Activated CD8-positive, alpha-beta T cell treated with anti-CD3 and anti-CD28 coated beads, Interleukin-2, amount 10 ng/mL, durations not matched to agents 7 days and 5 days (primary cell): ENCODE results near the gene MDC1. TPM values are rescaled to one million over a fixed set of nuclear protein-coding genes. Genes with fewer than 3 reads are reported as not detected.

Experiments used
- ATAC-seq: fragments of 150-1000 bp; cut with Tn5 transposase; one replicate; pipeline ENCODE4 v1.10.0; 2021; ENCODE audit warnings: moderate library complexity
- CTCF ChIA-PET: fragments of 350-600 bp; sonication (Branson Sonifier 250); formaldehyde crosslinking; loops from one replicate; lab custom pipeline; 2021; ENCODE audit warnings: antibody characterized with exemption; lab: Charles Lee
- POLR2A ChIA-PET: fragments of 350-600 bp; sonication (Branson Sonifier 250); formaldehyde crosslinking; loops from one replicate; lab custom pipeline; 2021; ENCODE audit warnings: antibody characterized with exemption; lab: Charles Lee
- DNase-seq: peaks from one replicate; pipeline ENCODE4 v3.0.0-alpha.2; 2020
- H3K27ac Mint-ChIP-seq: one replicate; pipeline ENCODE4 v1.8.0; 2021; ENCODE audit warnings: mild to moderate bottlenecking, mixed read lengths
- H3K27me3 Mint-ChIP-seq: one replicate; pipeline ENCODE4 v1.8.0; 2021; ENCODE audit warnings: low read depth, mixed read lengths
- H3K36me3 Mint-ChIP-seq: one replicate; pipeline ENCODE4 v1.8.0; 2021; ENCODE audit warnings: low read depth, mixed read lengths
- H3K4me1 Mint-ChIP-seq: one replicate; pipeline ENCODE4 v1.8.0; 2021; ENCODE audit warnings: low read depth, mixed read lengths
- H3K4me3 Mint-ChIP-seq: one replicate; pipeline ENCODE4 v1.8.0; 2021; ENCODE audit warnings: mild to moderate bottlenecking, mixed read lengths
- H3K9me3 Mint-ChIP-seq: one replicate; pipeline ENCODE4 v1.8.0; 2022; ENCODE audit warnings: mixed read lengths; ENCODE audit not compliant: insufficient read depth
- total RNA-seq, 2 experiments: library from RNA; stranded (reverse); gene quantifications; one replicate each; pipeline ENCODE4 v1.2.3, GENCODE V29; 2021

MDC1 gene
- total RNA-seq, 2 experiments from 2014 or later, result 48.5 to 52.4 TPM

DNA sequence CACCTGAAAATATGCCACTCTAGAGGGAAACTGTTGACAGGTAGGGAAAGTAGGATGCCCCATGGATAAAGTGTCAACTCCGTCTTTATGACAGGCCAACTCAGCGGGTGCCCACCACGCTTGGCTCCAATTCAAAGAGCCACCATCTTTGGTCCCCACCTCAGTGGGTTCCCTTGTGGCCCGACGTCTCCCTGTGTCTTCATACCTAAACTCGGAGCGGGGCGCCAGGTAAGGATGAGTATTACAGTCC is 277 bp downstream of the MDC1 start:
- H3K4me1 Mint-ChIP-seq, result peaks cover 69% of the 10 kb centered on the region
- ChIA-PET CTCF (interaction anchor here (0.8 to 25.4 kb wide), 9 partner anchors 11 to 197 kb away, joined by 3 to 686 read pairs (median 3); partner anchors contain the start of gene DHX16), POLR2A (interaction anchor here (0.6 to 12.8 kb wide), 9 partner anchors 9 to 1019 kb away, joined by 3 to 343 read pairs (median 5); partner anchors contain the start of genes C6orf136, CLIC1, MRPS18B and NRM)
- H3K36me3 Mint-ChIP-seq, result peaks cover 69% of the 10 kb centered on the region
- peak overlapping the region; percentile 98 for H3K4me3 Mint-ChIP-seq
- no peaks in the 10 kb centered on the region for H3K27me3 Mint-ChIP-seq
- H3K9me3 Mint-ChIP-seq, result no peaks in the 10 kb centered on the region
- no peak for ATAC-seq
- H3K27ac Mint-ChIP-seq, result peak overlapping the region; percentile 100
- DNase-seq, result no peak

DNA sequence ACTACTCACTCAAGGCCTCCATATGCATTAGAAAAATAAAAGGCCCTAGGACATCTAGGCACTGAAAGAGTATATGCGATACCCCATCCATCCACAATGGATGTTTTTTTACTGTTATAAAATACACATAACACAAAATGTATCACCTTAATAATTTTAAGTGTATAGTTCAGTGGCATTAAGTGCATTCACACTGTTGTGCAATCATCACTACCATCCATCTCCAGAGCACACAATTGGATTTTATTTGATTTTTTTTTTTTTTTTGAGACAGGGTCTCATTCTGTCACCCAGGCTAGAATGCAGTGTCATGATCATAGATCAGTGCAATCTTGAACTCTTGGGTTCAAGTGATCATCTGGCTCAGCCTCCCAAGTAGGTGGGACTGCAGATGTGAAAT is 2.8 kb downstream of the MDC1 start:
- Mint-ChIP-seq H3K27ac (no peak overlapping the region), H3K9me3 (no peaks in the 10 kb centered on the region), H3K27me3 (no peaks in the 10 kb centered on the region), H3K36me3 (peaks cover 69% of the 10 kb centered on the region), H3K4me1 (peaks cover 78% of the 10 kb centered on the region), H3K4me3 (no peak overlapping the region)
- ChIA-PET CTCF (interaction anchor here (25.4 kb wide), 1 partner anchor 36 kb away, joined by 686 read pairs; the partner anchor contains the start of gene DHX16), POLR2A (interaction anchor here (3.9 kb wide), 1 partner anchor 31 kb away, joined by 45 read pairs; no protein-coding TSS in a partner anchor)
- no peak for DNase-seq
- no peak for ATAC-seq

DNA sequence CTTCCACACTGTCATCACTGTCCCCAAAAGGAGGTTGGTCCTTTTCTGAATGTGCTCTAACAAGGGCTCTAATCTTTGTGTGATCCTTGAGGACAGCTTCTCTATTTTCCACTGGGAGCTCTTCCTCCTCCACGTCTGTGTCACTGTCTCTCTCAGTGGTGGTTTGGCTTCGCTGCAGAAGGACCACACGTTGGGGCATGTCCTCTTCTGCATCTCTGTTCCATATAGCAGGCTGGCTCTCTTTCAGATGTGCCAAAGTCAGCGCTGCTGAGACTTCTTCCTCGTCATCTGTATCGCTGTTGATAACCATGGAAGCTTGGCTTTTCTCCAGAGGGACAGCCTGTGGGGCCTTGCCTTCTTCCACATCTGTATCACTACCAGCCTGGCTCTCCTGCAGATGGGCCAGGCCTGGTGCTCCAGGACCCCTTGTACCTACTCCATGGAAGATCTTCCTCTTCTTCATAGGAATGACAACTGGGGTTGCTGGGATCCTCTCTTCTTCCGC is 4.6 kb downstream of the MDC1 start:
- peak overlapping the region; percentile 63 for H3K4me3 Mint-ChIP-seq
- H3K27ac Mint-ChIP-seq, result peak overlapping the region; percentile 81

DNA sequence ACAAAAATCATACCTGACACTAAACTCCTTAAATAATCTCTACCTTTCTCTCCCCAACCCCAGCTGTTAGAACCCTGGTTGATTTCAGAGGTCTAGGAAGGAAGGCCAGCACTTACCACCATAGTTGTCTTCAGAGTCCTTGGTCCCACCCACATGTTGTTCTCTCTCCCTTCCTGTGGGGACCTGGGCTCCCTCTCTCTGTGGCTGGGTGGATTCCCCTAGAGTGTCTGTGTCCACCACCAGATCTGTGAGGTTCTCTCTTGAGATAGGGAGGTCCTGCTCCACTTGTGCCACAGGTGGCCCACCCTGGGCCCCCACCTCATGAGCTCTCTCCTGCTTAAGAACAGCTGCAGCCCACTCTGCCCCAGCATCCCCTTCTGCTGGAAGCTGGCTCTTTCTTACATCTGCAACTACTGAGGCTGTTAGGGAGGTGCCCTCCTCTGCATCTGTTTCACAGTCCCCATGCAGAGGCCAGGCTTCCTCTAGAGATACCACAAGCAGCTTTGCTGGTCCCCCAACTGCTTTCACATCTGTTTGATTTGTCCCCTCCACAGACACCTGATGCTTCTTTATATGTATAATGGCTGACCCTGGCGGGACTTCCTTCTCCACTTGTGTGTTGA is 5.2 kb downstream of the MDC1 start:
- ATAC-seq, result peak; percentile 83
- ChIA-PET CTCF (interaction anchor here (0.7 to 25.4 kb wide), 10 partner anchors 9 to 259 kb away, joined by 3 to 686 read pairs (median 4); partner anchors contain the start of genes DHX16 and NRM), POLR2A (interaction anchor here (0.7 to 3.9 kb wide), 14 partner anchors 9 to 220 kb away, joined by 3 to 45 read pairs (median 4); partner anchors contain the start of genes MRPS18B, NRM, PPP1R10 and TUBB)
- H3K27me3 Mint-ChIP-seq, result no peaks in the 10 kb centered on the region
- no peaks in the 10 kb centered on the region for H3K9me3 Mint-ChIP-seq
- H3K27ac Mint-ChIP-seq, result peak overlapping the region; percentile 81
- DNase-seq, result peak; percentile 57
- H3K4me3 Mint-ChIP-seq, result peak overlapping the region; percentile 63
- H3K36me3 Mint-ChIP-seq, result peaks cover 73% of the 10 kb centered on the region
- peaks cover 61% of the 10 kb centered on the region for H3K4me1 Mint-ChIP-seq

More for the DNA sequence above, 4.6 kb downstream of the MDC1 start:
- H3K27me3 Mint-ChIP-seq, result no peaks in the 10 kb centered on the region
- H3K4me1 Mint-ChIP-seq, result peaks cover 65% of the 10 kb centered on the region
- no peaks in the 10 kb centered on the region for H3K9me3 Mint-ChIP-seq
- peaks cover 71% of the 10 kb centered on the region for H3K36me3 Mint-ChIP-seq
- DNase-seq, result no peak
- ATAC-seq, result no peak
- CTCF ChIA-PET, result interaction anchor here (0.7 to 25.4 kb wide), 9 partner anchors 8 to 259 kb away, joined by 3 to 686 read pairs (median 4); partner anchors contain the start of gene DHX16
- POLR2A ChIA-PET, result interaction anchor here (0.7 to 3.9 kb wide), 13 partner anchors 8 to 145 kb away, joined by 3 to 45 read pairs (median 5); partner anchors contain the start of genes MRPS18B, NRM, PPP1R10 and TUBB

GRCh38 chr6:30709101-30709868 is 7.8 kb downstream of the MDC1 start:
- no peaks in the 10 kb centered on the region for H3K9me3 Mint-ChIP-seq
- ChIA-PET CTCF (interaction anchor here (0.9 to 25.4 kb wide), 2 partner anchors 15 to 31 kb away, joined by 3 to 686 read pairs; partner anchors contain the start of gene DHX16), POLR2A (interaction anchor here (0.8 to 1.2 kb wide), 3 partner anchors 10 to 92 kb away, joined by 3 to 4 read pairs (median 3); partner anchors contain the start of genes MRPS18B and NRM)
- peaks cover 68% of the 10 kb centered on the region for H3K36me3 Mint-ChIP-seq
- H3K27me3 Mint-ChIP-seq, result no peaks in the 10 kb centered on the region
- ATAC-seq (no peak), DNase-seq (no peak)
- H3K4me1 Mint-ChIP-seq, result peaks cover 39% of the 10 kb centered on the region
- H3K4me3 Mint-ChIP-seq, result no peak overlapping the region
- no peak overlapping the region for H3K27ac Mint-ChIP-seq

GRCh38 chr6:30707281-30707850 is 9.7 kb downstream of the MDC1 start:
- H3K4me1 Mint-ChIP-seq, result peaks cover 22% of the 10 kb centered on the region
- H3K36me3 Mint-ChIP-seq, result peaks cover 61% of the 10 kb centered on the region
- no peaks in the 10 kb centered on the region for H3K27me3 Mint-ChIP-seq
- no peaks in the 10 kb centered on the region for H3K9me3 Mint-ChIP-seq
- DNase-seq, result no peak
- ChIA-PET POLR2A (interaction anchor here (1.0 to 1.6 kb wide), 2 partner anchors 10 to 19 kb away, joined by 3 to 4 read pairs; partner anchors contain the start of gene MDC1), CTCF (interaction anchor here (1.0 to 1.9 kb wide), 2 partner anchors 24 to 29 kb away, joined by 3 to 6 read pairs; no protein-coding TSS in a partner anchor)
- ATAC-seq, result no peak
- H3K27ac Mint-ChIP-seq, result no peak overlapping the region
- no peak overlapping the region for H3K4me3 Mint-ChIP-seq

GRCh38 chr6:30705620-30706019 is 11.5 kb downstream of the MDC1 start:
- H3K4me1 Mint-ChIP-seq, result peaks cover 4% of the 10 kb centered on the region
- H3K4me3 Mint-ChIP-seq, result no peak overlapping the region
- DNase-seq (no peak), ATAC-seq (no peak)
- H3K9me3 Mint-ChIP-seq, result no peaks in the 10 kb centered on the region
- CTCF ChIA-PET, result interaction anchor here (1.3 to 2.8 kb wide), 3 partner anchors 17 to 27 kb away, joined by 6 to 15 read pairs (median 9); no protein-coding TSS in a partner anchor
- peak overlapping the region; percentile 22 for H3K27ac Mint-ChIP-seq
- H3K27me3 Mint-ChIP-seq, result no peaks in the 10 kb centered on the region
- peaks cover 46% of the 10 kb centered on the region for H3K36me3 Mint-ChIP-seq
- POLR2A ChIA-PET, result no interaction called here

GRCh38 chr6:30703821-30704220 is 13.3 kb downstream of the MDC1 start:
- no peaks in the 10 kb centered on the region for H3K4me1 Mint-ChIP-seq
- H3K9me3 Mint-ChIP-seq, result no peaks in the 10 kb centered on the region
- ATAC-seq, result no peak
- DNase-seq, result no peak
- peaks cover 50% of the 10 kb centered on the region for H3K36me3 Mint-ChIP-seq
- ChIA-PET POLR2A (interaction anchor here (0.7 to 1.2 kb wide), 3 partner anchors 18 to 25 kb away, joined by 3 to 7 read pairs (median 6); no protein-coding TSS in a partner anchor), CTCF (interaction anchor here (0.9 to 2.8 kb wide), 6 partner anchors 9 to 27 kb away, joined by 3 to 15 read pairs (median 4); no protein-coding TSS in a partner anchor)
- H3K4me3 Mint-ChIP-seq, result no peak overlapping the region
- no peak overlapping the region for H3K27ac Mint-ChIP-seq
- no peaks in the 10 kb centered on the region for H3K27me3 Mint-ChIP-seq

GRCh38 chr6:30703011-30703410 is 14.1 kb downstream of the MDC1 start:
- POLR2A ChIA-PET, result no interaction called here
- Mint-ChIP-seq H3K4me3 (no peak overlapping the region), H3K36me3 (peaks cover 49% of the 10 kb centered on the region), H3K27me3 (no peaks in the 10 kb centered on the region), H3K4me1 (no peaks in the 10 kb centered on the region), H3K27ac (no peak overlapping the region), H3K9me3 (no peaks in the 10 kb centered on the region)
- CTCF ChIA-PET, result interaction anchor here (1.2 to 2.8 kb wide), 2 partner anchors 10 to 24 kb away, joined by 3 to 15 read pairs; no protein-coding TSS in a partner anchor
- ATAC-seq (no peak), DNase-seq (no peak)

DNA sequence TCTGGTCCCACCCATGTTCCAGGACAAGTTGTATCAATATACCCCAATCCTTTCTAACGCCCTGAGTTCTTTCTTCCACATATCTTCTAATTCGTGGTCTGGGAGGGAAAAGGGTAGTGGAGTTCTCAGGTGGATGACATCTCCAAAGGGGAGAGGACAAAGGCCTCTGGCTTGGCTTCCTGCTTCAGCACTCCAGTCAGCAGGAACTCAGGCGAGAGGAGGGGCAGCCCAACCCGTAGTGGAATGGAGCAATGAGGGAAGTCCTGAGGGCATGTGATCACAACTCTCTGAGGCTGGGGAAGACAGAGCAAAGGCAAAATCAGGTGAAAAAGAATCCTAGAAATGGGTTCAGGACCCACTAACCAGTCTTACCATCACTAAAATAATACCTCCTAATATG is 16.7 kb downstream of the MDC1 start:
- H3K4me1 Mint-ChIP-seq, result no peaks in the 10 kb centered on the region
- H3K27me3 Mint-ChIP-seq, result no peaks in the 10 kb centered on the region
- H3K36me3 Mint-ChIP-seq, result peaks cover 32% of the 10 kb centered on the region
- ChIA-PET POLR2A (no interaction called here), CTCF (interaction anchor here (0.9 to 1.0 kb wide), 2 partner anchors 11 to 31 kb away, joined by 3 read pairs; no protein-coding TSS in a partner anchor)
- H3K9me3 Mint-ChIP-seq, result no peaks in the 10 kb centered on the region
- no peak overlapping the region for H3K4me3 Mint-ChIP-seq
- no peak for DNase-seq
- no peak overlapping the region for H3K27ac Mint-ChIP-seq
- ATAC-seq, result no peak
